ENCODE data around the gene CMC2.

Gene CMC2

GRCh38 chr16:81014672-81015071, 8.0 kb upstream of the CMC2 start:
- CTCF ChIA-PET: interaction anchor here (1.1 kb wide), 1 partner anchor 12 kb away, joined by 3 read pairs; no protein-coding TSS in a partner anchor
- no peak for DNase-seq (ENCODE audit: extremely low spot score)
- POLR2A ChIA-PET: no interaction called here
- no peak for TF ChIP-seq TARDBP (IDR thresholded peaks at IDR 0.05)
- no peak for TF ChIP-seq FOXM1 (IDR thresholded peaks at IDR 0.05; ENCODE audit: borderline replicate concordance)
- TF ChIP-seq CTBP1 (IDR thresholded peaks at IDR 0.05; ENCODE audit: borderline replicate concordance): no peak
- no peak for TF ChIP-seq SP1 (IDR thresholded peaks at IDR 0.05)

- CTCF ChIA-PET: no interaction called here
- no peak for DNase-seq (ENCODE audit: extremely low spot score)
- TF ChIP-seq SP1 (IDR thresholded peaks at IDR 0.05) (no peak), CTBP1 (IDR thresholded peaks at IDR 0.05; ENCODE audit: borderline replicate concordance) (no peak), ARNT (IDR thresholded peaks at IDR 0.05) (no peak), ZNF384 (IDR thresholded peaks at IDR 0.05) (no peak), TARDBP (IDR thresholded peaks at IDR 0.05) (no peak)
- POLR2A ChIA-PET: no interaction called here
Observed at GRCh38 chr16:81012974-81013373, 6.3 kb upstream of the CMC2 start.

- ChIA-PET CTCF (no interaction called here), POLR2A (no interaction called here)
- TF ChIP-seq PKNOX1 (IDR thresholded peaks at IDR 0.05) (no peak), ELF4 (IDR thresholded peaks at IDR 0.05) (no peak), TARDBP (IDR thresholded peaks at IDR 0.05) (no peak), ARNT (IDR thresholded peaks at IDR 0.05) (no peak), FOXK2 (IDR thresholded peaks at IDR 0.05) (no peak), CTBP1 (IDR thresholded peaks at IDR 0.05; ENCODE audit: borderline replicate concordance) (no peak), BHLHE40 (IDR thresholded peaks at IDR 0.05; ENCODE audit: borderline replicate concordance) (no peak), L3MBTL2 (conservative IDR thresholded peaks at IDR 0.05) (no peak), FOXA1 (IDR thresholded peaks at IDR 0.05) (no peak), HDGF (IDR thresholded peaks at IDR 0.05; ENCODE audit: borderline replicate concordance) (no peak), SUZ12 (IDR thresholded peaks at IDR 0.05) (no peak)
- no peak for DNase-seq (ENCODE audit: extremely low spot score)
Observed at GRCh38 chr16:81008505-81008789, 1.8 kb upstream of the CMC2 start.

- CTCF ChIA-PET: no interaction called here
- TF ChIP-seq TARDBP (IDR thresholded peaks at IDR 0.05) (no peak), PKNOX1 (IDR thresholded peaks at IDR 0.05) (peak; percentile 54)
- DNase-seq (ENCODE audit: extremely low spot score): peak; percentile 42
- POLR2A ChIA-PET: interaction anchor here (0.6 to 1.4 kb wide), 12 partner anchors 9 to 72 kb away, joined by 3 to 10 read pairs (median 4); partner anchors contain the start of gene C16orf46
Observed at GRCh38 chr16:81006211-81006812, 373 bp downstream of the CMC2 start.

- DNase-seq (ENCODE audit: extremely low spot score): no peak
- POLR2A ChIA-PET: no interaction called here
- CTCF ChIA-PET: interaction anchor here (0.7 to 1.6 kb wide), 3 partner anchors 13 to 297 kb away, joined by 3 to 7 read pairs (median 4); no protein-coding TSS in a partner anchor
- TF ChIP-seq L3MBTL2 (conservative IDR thresholded peaks at IDR 0.05) (peak; percentile 47), ELF4 (IDR thresholded peaks at IDR 0.05) (no peak), NFRKB (IDR thresholded peaks at IDR 0.05) (no peak), CTBP1 (IDR thresholded peaks at IDR 0.05; ENCODE audit: borderline replicate concordance) (no peak), BHLHE40 (IDR thresholded peaks at IDR 0.05; ENCODE audit: borderline replicate concordance) (no peak), HDGF (IDR thresholded peaks at IDR 0.05; ENCODE audit: borderline replicate concordance) (no peak)
Observed at GRCh38 chr16:81005610-81006161, 999 bp downstream of the CMC2 start.

- POLR2A ChIA-PET: interaction anchor here (1.5 kb wide), 1 partner anchor 31 kb away, joined by 4 read pairs; the partner anchor contains the start of gene ATMIN
Observed at GRCh38 chr16:81004646-81005353, 1.9 kb downstream of the CMC2 start.

More at GRCh38 chr16:81004646-81005353, 1.9 kb downstream of the CMC2 start:
- no peak for TF ChIP-seq L3MBTL2 (conservative IDR thresholded peaks at IDR 0.05)
- no peak for TF ChIP-seq HDGF (IDR thresholded peaks at IDR 0.05; ENCODE audit: borderline replicate concordance)
- TF ChIP-seq ELF4 (IDR thresholded peaks at IDR 0.05): no peak
- TF ChIP-seq ZNF384 (IDR thresholded peaks at IDR 0.05): no peak
- no peak for TF ChIP-seq PKNOX1 (IDR thresholded peaks at IDR 0.05)
- no peak for TF ChIP-seq SP1 (IDR thresholded peaks at IDR 0.05)
- TF ChIP-seq ARNT (IDR thresholded peaks at IDR 0.05): no peak
- no peak for TF ChIP-seq FOXA1 (IDR thresholded peaks at IDR 0.05)
- no peak for TF ChIP-seq TARDBP (IDR thresholded peaks at IDR 0.05)
- no peak for TF ChIP-seq CTBP1 (IDR thresholded peaks at IDR 0.05; ENCODE audit: borderline replicate concordance)
- TF ChIP-seq BHLHE40 (IDR thresholded peaks at IDR 0.05; ENCODE audit: borderline replicate concordance): no peak
- no peak for TF ChIP-seq FOXM1 (IDR thresholded peaks at IDR 0.05; ENCODE audit: borderline replicate concordance)
- no peak for TF ChIP-seq FOXK2 (IDR thresholded peaks at IDR 0.05)
- TF ChIP-seq NFRKB (IDR thresholded peaks at IDR 0.05): no peak
- no peak for TF ChIP-seq SUZ12 (IDR thresholded peaks at IDR 0.05)
- TF ChIP-seq LEF1 (IDR thresholded peaks at IDR 0.05; ENCODE audit: borderline replicate concordance): no peak
- CTCF ChIA-PET: interaction anchor here (0.6 to 1.6 kb wide), 7 partner anchors 12 to 296 kb away, joined by 3 to 7 read pairs (median 4); no protein-coding TSS in a partner anchor
- DNase-seq (ENCODE audit: extremely low spot score): peak; percentile 28
